ENCODE results near the gene OFD1. TPM values are rescaled to one million over a fixed set of nuclear protein-coding genes. Genes with fewer than 3 reads are reported as not detected.

The OFD1 gene
- total RNA-seq, 1 experiment from 2014 or later = 76.3 TPM

DNA sequence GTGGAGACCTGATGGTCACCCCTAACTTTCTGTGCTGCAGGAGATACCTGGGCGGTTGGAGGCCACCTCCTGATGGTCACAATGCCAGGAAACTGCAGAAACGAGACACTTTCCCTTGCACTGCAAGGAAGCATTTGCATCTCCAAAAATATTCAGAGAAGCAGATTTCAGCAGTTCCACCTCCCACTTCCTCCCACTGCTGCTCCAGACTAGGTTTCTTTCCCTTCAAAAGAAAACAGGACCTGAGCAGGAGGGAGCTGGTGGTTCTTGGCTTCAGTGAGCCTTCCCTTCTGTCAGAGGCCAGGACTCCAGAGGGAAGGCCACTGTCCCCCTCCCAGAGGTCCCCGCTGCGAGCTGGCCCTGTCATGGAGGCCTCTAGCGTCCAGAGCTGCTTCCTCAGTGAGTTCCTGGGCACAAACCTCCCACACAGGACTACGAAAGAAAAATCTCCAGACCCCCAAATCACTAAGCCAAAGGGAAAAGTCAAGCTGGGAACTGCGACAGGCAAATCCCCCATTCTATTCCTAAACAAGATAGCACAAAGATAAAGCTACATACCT lies 46.4 kb downstream of the OFD1 start:
- Histone ChIP-seq H3K4me1 (ENCODE audit: low read length) (no peaks in the 10 kb centered on the region), H3K9me3 (ENCODE audit: low read length) (no peaks in the 10 kb centered on the region), H4K20me1 (ENCODE audit: insufficient read depth, low read depth, low read length) (no peaks in the 10 kb centered on the region), H3K27ac (ENCODE audit: low read length) (no peak overlapping the region), H3K36me3 (ENCODE audit: insufficient read depth, low read length) (peaks cover 4% of the 10 kb centered on the region; the same call in 1 of the 2 replicates), H3K9ac (ENCODE audit: low read length) (no peak overlapping the region), H3K9me2 (replicated peaks; ENCODE audit: insufficient read depth, low read length) (no peaks in the 10 kb centered on the region), H3K27me3 (ENCODE audit: low read length) (no peaks in the 10 kb centered on the region), H2AFZ (ENCODE audit: low read length) (no peak overlapping the region), H3K79me2 (ENCODE audit: low read length) (no peaks in the 10 kb centered on the region), H3K4me3 (ENCODE audit: low read length) (no peak overlapping the region), H3K4me2 (ENCODE audit: low read depth, low read length, poor library complexity, severe bottlenecking) (no peak overlapping the region)
- no peak for DNase-seq

GRCh38 chrX:13786048-13786447 lies 51.5 kb downstream of the OFD1 start:
- Histone ChIP-seq H3K36me3 (ENCODE audit: insufficient read depth, low read length) (no peaks in the 10 kb centered on the region), H3K79me2 (ENCODE audit: low read length) (no peaks in the 10 kb centered on the region), H3K27ac (ENCODE audit: low read length) (no peak overlapping the region), H3K27me3 (ENCODE audit: low read length) (no peaks in the 10 kb centered on the region), H3K9ac (ENCODE audit: low read length) (no peak overlapping the region), H4K20me1 (ENCODE audit: insufficient read depth, low read depth, low read length) (no peaks in the 10 kb centered on the region), H3K4me2 (ENCODE audit: low read depth, low read length, poor library complexity, severe bottlenecking) (no peak overlapping the region), H2AFZ (ENCODE audit: low read length) (no peak overlapping the region), H3K9me3 (ENCODE audit: low read length) (no peaks in the 10 kb centered on the region), H3K4me3 (ENCODE audit: low read length) (no peak overlapping the region), H3K4me1 (ENCODE audit: low read length) (no peaks in the 10 kb centered on the region), H3K9me2 (replicated peaks; ENCODE audit: insufficient read depth, low read length) (no peaks in the 10 kb centered on the region)
- no peak for DNase-seq

DNA sequence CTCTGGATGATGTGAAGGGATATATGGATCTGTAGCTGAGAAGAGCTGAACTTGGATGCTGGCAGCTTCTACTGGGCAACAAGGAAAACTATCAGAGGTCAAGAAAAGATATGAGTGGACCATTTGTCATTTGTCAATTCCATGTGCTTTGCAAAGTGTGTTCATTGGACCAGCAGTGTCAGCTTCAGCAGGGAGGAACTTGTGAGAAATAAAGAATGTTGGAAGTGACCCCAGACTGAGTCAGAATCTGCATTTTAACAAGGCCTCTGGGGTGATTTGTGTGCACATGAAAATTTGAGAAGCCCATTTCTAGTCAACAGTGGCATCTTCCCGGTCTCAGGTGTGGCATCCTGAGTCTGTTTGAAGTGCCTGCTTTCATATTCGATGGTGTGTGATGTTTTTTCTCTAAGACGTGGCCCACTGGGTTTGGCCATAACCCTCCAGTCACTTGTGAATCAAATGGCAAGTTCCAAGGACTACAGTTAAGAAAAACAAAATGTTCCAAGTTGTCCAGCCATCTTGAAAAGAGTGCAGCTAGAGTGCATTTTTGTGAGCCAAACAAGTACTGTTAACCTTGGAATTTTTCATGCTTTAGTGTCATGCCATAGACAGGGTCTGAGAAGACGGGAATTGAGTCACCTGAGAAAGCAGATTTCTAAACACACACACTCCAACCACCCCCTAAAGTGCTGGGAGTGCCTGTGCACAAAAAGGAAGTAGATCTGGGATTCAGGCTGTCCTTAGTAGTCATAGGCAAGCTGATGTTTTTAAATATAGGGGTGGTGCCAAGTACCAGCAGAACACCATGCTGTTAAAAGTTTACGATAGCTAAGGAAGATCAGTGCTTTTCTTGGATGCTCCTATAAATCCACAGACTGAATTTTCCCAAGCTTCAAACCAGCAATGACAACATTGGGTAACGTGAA lies 55.9 kb downstream of the OFD1 start:
- no peak overlapping the region for H3K9ac ChIP-seq (ENCODE audit: low read length)
- H3K27ac ChIP-seq (ENCODE audit: low read length) = no peak overlapping the region
- no peak overlapping the region for H3K4me3 ChIP-seq (ENCODE audit: low read length)
- no peaks in the 10 kb centered on the region for H3K9me2 ChIP-seq (replicated peaks; ENCODE audit: insufficient read depth, low read length)
- no peaks in the 10 kb centered on the region for H4K20me1 ChIP-seq (ENCODE audit: insufficient read depth, low read depth, low read length)
- no peak overlapping the region for H2AFZ ChIP-seq (ENCODE audit: low read length)
- no peaks in the 10 kb centered on the region for H3K79me2 ChIP-seq (ENCODE audit: low read length)
- H3K36me3 ChIP-seq (ENCODE audit: insufficient read depth, low read length) = no peaks in the 10 kb centered on the region
- no peaks in the 10 kb centered on the region for H3K9me3 ChIP-seq (ENCODE audit: low read length)
- no peak for DNase-seq
- H3K4me1 ChIP-seq (ENCODE audit: low read length) = peaks cover 5% of the 10 kb centered on the region
- H3K4me2 ChIP-seq (ENCODE audit: low read depth, low read length, poor library complexity, severe bottlenecking) = no peak overlapping the region
- H3K27me3 ChIP-seq (ENCODE audit: low read length) = no peaks in the 10 kb centered on the region

DNA sequence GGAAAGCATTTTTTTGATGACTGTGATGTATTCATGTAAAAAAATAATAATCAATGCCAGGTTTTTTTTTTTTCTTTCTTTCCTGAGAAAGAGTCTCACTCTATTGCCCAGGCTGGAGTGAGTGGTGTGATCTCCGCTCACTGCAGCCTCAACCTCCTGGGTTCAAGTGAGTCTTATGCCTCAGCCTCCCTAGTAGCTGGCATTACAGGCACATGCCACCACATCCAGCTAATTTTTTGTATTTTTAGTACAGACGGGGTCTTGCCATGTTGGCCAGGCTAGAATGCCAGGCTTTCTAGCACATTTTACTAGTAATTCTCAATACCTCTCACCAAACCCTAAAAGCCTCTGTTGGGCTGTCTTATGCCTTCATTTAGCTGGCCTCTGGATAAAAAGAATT lies 56.6 kb downstream of the OFD1 start:
- Histone ChIP-seq H3K9me3 (ENCODE audit: low read length) (no peaks in the 10 kb centered on the region), H3K79me2 (ENCODE audit: low read length) (no peaks in the 10 kb centered on the region), H3K9me2 (replicated peaks; ENCODE audit: insufficient read depth, low read length) (no peaks in the 10 kb centered on the region), H3K4me2 (ENCODE audit: low read depth, low read length, poor library complexity, severe bottlenecking) (no peak overlapping the region), H2AFZ (ENCODE audit: low read length) (no peak overlapping the region), H4K20me1 (ENCODE audit: insufficient read depth, low read depth, low read length) (no peaks in the 10 kb centered on the region), H3K4me3 (ENCODE audit: low read length) (no peak overlapping the region), H3K4me1 (ENCODE audit: low read length) (peaks cover 5% of the 10 kb centered on the region), H3K9ac (ENCODE audit: low read length) (no peak overlapping the region), H3K36me3 (ENCODE audit: insufficient read depth, low read length) (no peaks in the 10 kb centered on the region), H3K27ac (ENCODE audit: low read length) (no peak overlapping the region), H3K27me3 (ENCODE audit: low read length) (no peaks in the 10 kb centered on the region)
- DNase-seq = no peak

- Histone ChIP-seq H3K4me1 (ENCODE audit: low read length) (peaks cover 5% of the 10 kb centered on the region), H3K9me3 (ENCODE audit: low read length) (no peaks in the 10 kb centered on the region), H3K4me3 (ENCODE audit: low read length) (no peak overlapping the region), H3K27ac (ENCODE audit: low read length) (no peak overlapping the region), H4K20me1 (ENCODE audit: insufficient read depth, low read depth, low read length) (no peaks in the 10 kb centered on the region), H3K4me2 (ENCODE audit: low read depth, low read length, poor library complexity, severe bottlenecking) (no peak overlapping the region), H3K27me3 (ENCODE audit: low read length) (no peaks in the 10 kb centered on the region), H2AFZ (ENCODE audit: low read length) (no peak overlapping the region), H3K9ac (ENCODE audit: low read length) (no peak overlapping the region), H3K79me2 (ENCODE audit: low read length) (no peaks in the 10 kb centered on the region), H3K36me3 (ENCODE audit: insufficient read depth, low read length) (no peaks in the 10 kb centered on the region), H3K9me2 (replicated peaks; ENCODE audit: insufficient read depth, low read length) (no peaks in the 10 kb centered on the region)
- DNase-seq = no peak
Measured at GRCh38 chrX:13791559-13791958, 57.0 kb downstream of the OFD1 start.

DNA sequence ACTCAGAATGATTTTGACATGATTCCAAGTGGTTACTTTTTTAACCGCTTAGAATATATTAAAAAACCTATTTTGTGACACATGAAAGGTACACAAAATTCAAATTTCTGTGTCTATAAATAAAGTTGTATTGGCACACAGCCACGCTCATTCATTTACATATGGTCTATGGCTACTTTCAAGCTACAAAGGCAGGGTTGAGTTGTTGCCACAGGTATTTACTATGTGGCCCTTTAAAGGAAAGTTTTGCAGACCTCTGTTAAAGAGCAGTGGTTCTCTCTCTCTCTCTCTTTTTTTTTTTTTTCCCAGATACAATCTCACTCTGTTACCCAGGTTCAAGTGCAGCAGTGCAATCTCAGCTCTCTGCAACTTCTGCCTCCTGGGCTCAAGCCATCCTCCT lies 59.3 kb downstream of the OFD1 start:
- no peaks in the 10 kb centered on the region for H3K9me2 ChIP-seq (replicated peaks; ENCODE audit: insufficient read depth, low read length)
- no peak for DNase-seq
- H3K36me3 ChIP-seq (ENCODE audit: insufficient read depth, low read length) = no peaks in the 10 kb centered on the region
- no peak overlapping the region for H3K4me3 ChIP-seq (ENCODE audit: low read length)
- no peak overlapping the region for H3K9ac ChIP-seq (ENCODE audit: low read length)
- peaks cover 5% of the 10 kb centered on the region for H3K4me1 ChIP-seq (ENCODE audit: low read length)
- H3K79me2 ChIP-seq (ENCODE audit: low read length) = no peaks in the 10 kb centered on the region
- no peaks in the 10 kb centered on the region for H3K9me3 ChIP-seq (ENCODE audit: low read length)
- no peak overlapping the region for H2AFZ ChIP-seq (ENCODE audit: low read length)
- H4K20me1 ChIP-seq (ENCODE audit: insufficient read depth, low read depth, low read length) = no peaks in the 10 kb centered on the region
- no peak overlapping the region for H3K27ac ChIP-seq (ENCODE audit: low read length)
- no peaks in the 10 kb centered on the region for H3K27me3 ChIP-seq (ENCODE audit: low read length)
- H3K4me2 ChIP-seq (ENCODE audit: low read depth, low read length, poor library complexity, severe bottlenecking) = no peak overlapping the region

DNA sequence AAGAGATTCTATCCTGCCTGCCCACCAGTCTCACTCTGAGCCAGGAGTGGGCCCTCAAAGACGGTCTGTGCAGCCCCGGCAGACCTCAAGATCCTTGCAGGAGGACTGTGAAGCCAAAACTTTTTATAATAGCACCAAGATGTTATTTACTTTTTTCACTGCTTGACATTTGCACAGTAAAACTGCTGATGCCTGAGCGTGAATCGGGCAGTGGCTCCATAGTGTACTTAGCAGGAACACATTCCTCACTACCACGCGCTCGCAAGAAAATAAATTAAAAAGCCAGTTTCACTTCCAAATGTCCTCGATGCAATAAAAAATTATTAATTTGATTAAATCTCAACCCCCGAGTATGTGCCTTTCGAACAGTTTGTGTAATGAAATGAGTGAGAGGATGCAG lies 59.9 kb downstream of the OFD1 start:
- H3K27ac ChIP-seq (ENCODE audit: low read length) = no peak overlapping the region
- no peaks in the 10 kb centered on the region for H3K36me3 ChIP-seq (ENCODE audit: insufficient read depth, low read length)
- H3K4me3 ChIP-seq (ENCODE audit: low read length) = no peak overlapping the region
- H3K9me2 ChIP-seq (replicated peaks; ENCODE audit: insufficient read depth, low read length) = no peaks in the 10 kb centered on the region
- no peak for DNase-seq
- H3K4me2 ChIP-seq (ENCODE audit: low read depth, low read length, poor library complexity, severe bottlenecking) = no peak overlapping the region
- no peaks in the 10 kb centered on the region for H3K9me3 ChIP-seq (ENCODE audit: low read length)
- no peak overlapping the region for H3K9ac ChIP-seq (ENCODE audit: low read length)
- H2AFZ ChIP-seq (ENCODE audit: low read length) = no peak overlapping the region
- no peaks in the 10 kb centered on the region for H3K79me2 ChIP-seq (ENCODE audit: low read length)
- H3K4me1 ChIP-seq (ENCODE audit: low read length) = peaks cover 5% of the 10 kb centered on the region
- H4K20me1 ChIP-seq (ENCODE audit: insufficient read depth, low read depth, low read length) = no peaks in the 10 kb centered on the region
- no peaks in the 10 kb centered on the region for H3K27me3 ChIP-seq (ENCODE audit: low read length)

DNA sequence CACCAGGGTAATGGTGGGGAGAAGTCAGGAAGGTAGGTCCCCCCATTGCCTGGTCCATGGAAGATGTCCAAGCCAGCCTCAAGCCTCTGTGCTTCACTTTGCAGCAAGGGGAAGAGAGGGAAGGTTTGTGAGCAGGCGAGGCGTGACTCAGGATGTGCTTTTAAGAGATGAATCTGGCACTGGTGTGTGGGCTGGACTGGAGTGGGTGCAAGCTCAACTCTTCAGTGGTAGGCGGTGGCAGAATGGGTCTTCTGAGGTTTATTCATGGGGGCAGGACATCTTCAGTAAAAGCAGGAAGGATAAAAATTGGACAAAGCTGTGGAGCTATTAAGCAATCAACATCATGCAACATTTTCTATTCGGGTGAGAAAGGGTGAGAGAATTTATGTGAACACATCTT lies 63.0 kb downstream of the OFD1 start:
- no peak overlapping the region for H3K4me3 ChIP-seq (ENCODE audit: low read length)
- peaks cover 5% of the 10 kb centered on the region for H3K4me1 ChIP-seq (ENCODE audit: low read length)
- H3K9ac ChIP-seq (ENCODE audit: low read length) = no peak overlapping the region

More for the DNA sequence above, 63.0 kb downstream of the OFD1 start:
- H3K9me3 ChIP-seq (ENCODE audit: low read length) = no peaks in the 10 kb centered on the region
- no peak overlapping the region for H2AFZ ChIP-seq (ENCODE audit: low read length)
- H3K9me2 ChIP-seq (replicated peaks; ENCODE audit: insufficient read depth, low read length) = no peaks in the 10 kb centered on the region
- no peaks in the 10 kb centered on the region for H4K20me1 ChIP-seq (ENCODE audit: insufficient read depth, low read depth, low read length)
- no peak for DNase-seq
- no peak overlapping the region for H3K27ac ChIP-seq (ENCODE audit: low read length)
- H3K79me2 ChIP-seq (ENCODE audit: low read length) = no peaks in the 10 kb centered on the region
- H3K36me3 ChIP-seq (ENCODE audit: insufficient read depth, low read length) = no peaks in the 10 kb centered on the region
- no peaks in the 10 kb centered on the region for H3K27me3 ChIP-seq (ENCODE audit: low read length)
- no peak overlapping the region for H3K4me2 ChIP-seq (ENCODE audit: low read depth, low read length, poor library complexity, severe bottlenecking)
